Stimulated activated CD8-positive, alpha-beta memory T cell treated with anti-CD3 and anti-CD28 coated beads, Interleukin-15, amount 100 ng/mL, for 24 hours (primary cell): ENCODE results near the gene C2CD4B.

ENCODE experiments used
- DNase-seq: peaks from one replicate; pipeline ENCODE4 v3.0.0-alpha.2; 2020; ENCODE audit warnings: low read depth

C2CD4B gene

DNA sequence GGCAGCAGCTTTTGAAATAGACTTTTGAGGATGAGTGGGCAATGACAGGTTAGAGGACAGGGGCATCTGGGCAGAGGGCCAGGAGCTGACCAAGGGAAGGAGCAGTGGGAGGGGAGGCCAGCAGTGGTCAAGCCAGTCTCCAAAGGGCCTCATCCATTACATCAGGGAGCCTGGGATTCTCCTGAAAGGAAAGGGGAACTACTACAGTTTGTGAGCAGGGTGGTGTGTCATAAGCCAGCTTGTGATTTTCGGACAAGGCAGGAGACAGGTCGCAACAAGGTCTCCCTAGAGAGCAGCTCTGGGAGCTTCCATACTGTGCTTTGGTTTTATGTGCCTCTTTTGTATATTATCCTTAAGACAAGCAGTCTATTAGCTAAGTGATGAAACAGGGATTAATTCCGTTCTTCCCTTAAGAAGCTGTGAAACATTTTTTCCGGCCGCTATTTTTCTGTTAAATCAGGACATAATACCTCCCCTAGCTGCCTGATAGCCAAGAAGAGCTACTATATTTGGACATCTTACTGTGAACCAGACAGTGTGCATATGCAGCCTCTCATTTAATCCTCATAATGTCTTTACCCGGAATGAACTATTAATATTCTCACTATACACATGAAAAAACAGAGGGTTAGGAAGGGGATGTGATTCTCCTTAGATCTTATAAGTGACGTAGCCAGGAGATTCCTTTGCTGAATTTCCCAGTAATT lies 46.4 kb downstream of the C2CD4B start:
- no peak for DNase-seq

GRCh38 chr15:62115847-62116246 lies 49.2 kb downstream of the C2CD4B start:
- DNase-seq, result no peak
